GM11168 (cell line): ENCODE results near the gene ZNF516.

Experiments
- in situ Hi-C: fragments of 300-500 bp; cut with MboI; formaldehyde crosslinking; loops from one replicate; pipeline ENCODE4 v1.12.0; 2022; ENCODE audit warnings: low sequenced_read_pairs; ENCODE audit not compliant: unreplicated experiment

The ZNF516 gene

GRCh38 chr18:76507830-76508385, 12.9 kb upstream of the ZNF516 start:
- in situ Hi-C loops = no loop called here

- in situ Hi-C loops = no loop called here
Measured at GRCh38 chr18:76506974-76507764, 12.1 kb upstream of the ZNF516 start.

GRCh38 chr18:76506395-76506794, 11.4 kb upstream of the ZNF516 start:
- in situ Hi-C loops = no loop called here

- in situ Hi-C loops = no loop called here
Measured at GRCh38 chr18:76505614-76506013, 10.6 kb upstream of the ZNF516 start.

- in situ Hi-C loops = no loop called here
Measured at GRCh38 chr18:76504749-76505148, 9.7 kb upstream of the ZNF516 start.

- in situ Hi-C loops = no loop called here
Measured at GRCh38 chr18:76503649-76504386, 8.8 kb upstream of the ZNF516 start.

GRCh38 chr18:76502551-76502950, 7.5 kb upstream of the ZNF516 start:
- in situ Hi-C loops = no loop called here

GRCh38 chr18:76499637-76500340, 4.7 kb upstream of the ZNF516 start:
- in situ Hi-C loops = no loop called here

- in situ Hi-C loops = no loop called here
Measured at GRCh38 chr18:76499021-76499420, 4.0 kb upstream of the ZNF516 start.

- in situ Hi-C loops = no loop called here
Measured at GRCh38 chr18:76498064-76498463, 3.0 kb upstream of the ZNF516 start.

- in situ Hi-C loops = no loop called here
Measured at GRCh38 chr18:76497021-76497420, 2.0 kb upstream of the ZNF516 start.

- in situ Hi-C loops = no loop called here
Measured at GRCh38 chr18:76496194-76496890, 1.3 kb upstream of the ZNF516 start.

GRCh38 chr18:76495435-76496193, 572 bp upstream of the ZNF516 start:
- in situ Hi-C loops = no loop called here

GRCh38 chr18:76494231-76495005, 624 bp downstream of the ZNF516 start:
- in situ Hi-C loops = no loop called here

- in situ Hi-C loops = no loop called here
Measured at GRCh38 chr18:76493213-76494161, 1.6 kb downstream of the ZNF516 start.

GRCh38 chr18:76492669-76493212, 2.3 kb downstream of the ZNF516 start:
- in situ Hi-C loops = no loop called here
